Fibroblast of the aortic adventitia (primary cell): ENCODE measurements around the gene CBFA2T2. TPM values are rescaled to one million over a fixed set of nuclear protein-coding genes. Genes with fewer than 3 reads are reported as not detected.
"Not testable (repeated sequence)": the region's sequence is repeated elsewhere in the genome, so short reads cannot be mapped to it uniquely, and the experiment has no call there.

ENCODE experiments used
- DNase-seq: peaks from one replicate; pipeline ENCODE4 v3.0.0-alpha.2; 2010; ENCODE audit warnings: low read depth
- H3K4me3 ChIP-seq: 2 replicates; pipeline ENCODE4 v1.5.1; 2011; ENCODE audit warnings: low read depth, mild to moderate bottlenecking, control low read depth, low read length, moderate library complexity
- CTCF ChIP-seq: IDR thresholded peaks from 2 replicates; pipeline ENCODE4 v1.5.1; 2011; ENCODE audit warnings: mild to moderate bottlenecking, low read length, control low read depth, inconsistent platforms; ENCODE audit not compliant: insufficient read depth
- total RNA-seq: library from RNA; depleted of rRNA; stranded (reverse); fragments of >200 nt; gene quantifications from 2 replicates; pipeline ENCODE4 v1.2.3, GENCODE V29; 2012; ENCODE audit warnings: low replicate concordance

The CBFA2T2 gene
- total RNA-seq, 1 donor: 11.7 TPM

GRCh38 chr20:33463332-33464101 is 26.4 kb upstream of the CBFA2T2 start:
- TF ChIP-seq CTCF: no peak
- DNase-seq: no peak

DNA sequence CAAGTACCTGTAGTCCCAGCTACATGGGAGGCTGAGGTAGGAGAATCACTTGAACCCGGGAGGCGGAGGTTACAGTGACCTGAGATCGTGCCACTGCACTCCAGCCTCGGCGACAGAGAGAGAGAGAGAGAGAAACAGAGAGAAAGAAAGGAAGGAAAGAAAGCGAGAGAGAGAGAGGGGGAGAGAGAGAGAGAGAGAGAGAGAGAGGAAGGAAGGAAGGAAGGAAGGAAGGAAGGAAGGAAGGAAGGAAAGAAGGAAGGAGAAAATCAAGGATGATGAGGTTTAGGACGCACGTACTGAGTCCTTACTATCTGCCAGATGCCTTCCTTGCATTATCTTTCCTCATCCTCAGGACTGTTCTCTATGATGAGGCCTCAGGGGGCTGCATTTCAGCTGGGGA is 25.1 kb upstream of the CBFA2T2 start:
- not testable (repeated sequence) for H3K4me3 ChIP-seq, DNase-seq

More at GRCh38 chr20:33463332-33464101, 26.4 kb upstream of the CBFA2T2 start:
- H3K4me3 ChIP-seq: no peak overlapping the region

DNA sequence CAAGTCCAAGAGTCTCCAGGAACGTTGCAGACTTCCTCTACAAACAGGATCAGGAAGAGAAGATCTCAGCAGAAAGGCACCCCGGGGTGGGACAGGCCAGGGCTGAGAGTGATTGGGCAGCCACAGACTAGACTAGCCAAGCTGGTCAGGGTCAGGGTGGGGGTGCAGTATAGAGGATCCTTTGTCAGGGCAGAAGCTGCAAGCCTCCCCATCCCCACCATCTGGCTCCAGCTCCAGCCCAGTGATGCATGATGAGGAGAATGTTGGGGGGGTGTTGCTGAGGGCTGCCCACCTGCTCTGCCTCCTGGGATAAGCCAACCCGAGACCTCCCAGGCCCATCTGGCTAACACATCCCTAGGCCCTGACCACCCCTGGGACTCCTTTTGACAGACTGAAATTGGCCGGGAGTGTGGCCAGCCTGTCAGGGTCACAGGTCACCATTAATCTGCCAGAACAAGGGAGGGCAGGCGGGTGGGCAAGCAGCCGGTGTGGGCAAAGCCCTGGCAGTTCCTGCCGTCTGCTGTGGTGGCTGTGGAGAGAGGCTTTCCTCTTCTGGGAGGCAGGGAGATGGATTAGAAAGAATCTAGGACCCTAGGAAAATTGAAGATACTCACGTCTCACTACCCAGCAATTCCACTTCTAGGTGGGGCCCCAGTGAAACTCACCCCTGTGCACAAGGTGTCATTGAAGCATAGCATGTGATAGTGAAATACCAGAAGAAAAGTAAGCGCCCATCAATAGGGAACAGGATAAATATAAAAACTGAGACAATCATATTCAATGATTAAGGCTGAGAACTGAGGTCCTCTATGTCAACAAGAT is 24.2 kb upstream of the CBFA2T2 start:
- no peak overlapping the region for H3K4me3 ChIP-seq
- no peak for TF ChIP-seq CTCF
- DNase-seq: no peak

DNA sequence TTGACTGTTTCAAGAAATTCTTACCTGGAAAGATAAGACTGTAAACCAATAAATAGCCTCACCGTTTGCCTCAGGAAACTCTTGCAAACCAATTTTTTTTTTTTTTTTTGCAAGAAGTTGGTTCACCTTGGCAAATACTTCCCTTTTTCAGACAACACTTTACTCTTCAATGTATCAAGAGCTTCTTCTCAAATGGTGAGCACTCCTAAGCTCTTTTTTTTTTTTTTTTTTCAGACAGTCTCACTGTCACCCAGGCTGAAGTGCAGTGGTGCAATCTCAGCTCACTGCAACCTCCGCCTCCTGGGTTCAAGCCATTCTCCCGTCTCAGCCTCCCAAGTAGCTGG is 23.6 kb upstream of the CBFA2T2 start:
- DNase-seq: no peak
- no peak for TF ChIP-seq CTCF
- no peak overlapping the region for H3K4me3 ChIP-seq

GRCh38 chr20:33470457-33470856 is 19.4 kb upstream of the CBFA2T2 start:
- no peak for TF ChIP-seq CTCF
- H3K4me3 ChIP-seq: no peak overlapping the region

GRCh38 chr20:33470866-33471265 is 19.0 kb upstream of the CBFA2T2 start:
- TF ChIP-seq CTCF: no peak
- H3K4me3 ChIP-seq: no peak overlapping the region
- DNase-seq: no peak

More at GRCh38 chr20:33470457-33470856, 19.4 kb upstream of the CBFA2T2 start:
- DNase-seq: no peak

GRCh38 chr20:33472868-33473435 is 16.9 kb upstream of the CBFA2T2 start:
- TF ChIP-seq CTCF: no peak
- DNase-seq: no peak
- no peak overlapping the region for H3K4me3 ChIP-seq
